ENCODE data around the gene DACT2.
"Not testable (repeated sequence)": the region's sequence is repeated elsewhere in the genome, so short reads cannot be mapped to it uniquely, and the experiment has no call there.

The DACT2 gene

GRCh38 chr6:168300975-168301647 is 18.5 kb downstream of the DACT2 start:
- no peak for DNase-seq

GRCh38 chr6:168299541-168300511 is 19.8 kb downstream of the DACT2 start:
- no peak for DNase-seq

GRCh38 chr6:168297643-168298042 is 21.9 kb downstream of the DACT2 start:
- DNase-seq, result no peak

- DNase-seq, result no peak
Observed at GRCh38 chr6:168294901-168295300, 24.7 kb downstream of the DACT2 start.

- DNase-seq, result no peak
Observed at GRCh38 chr6:168293636-168294530, 25.7 kb downstream of the DACT2 start.

- DNase-seq, result no peak
Observed at GRCh38 chr6:168292826-168293225, 26.8 kb downstream of the DACT2 start.

GRCh38 chr6:168291450-168291849 is 28.1 kb downstream of the DACT2 start:
- no peak for DNase-seq

GRCh38 chr6:168290095-168290494 is 29.5 kb downstream of the DACT2 start:
- no peak for DNase-seq

- no peak for DNase-seq
Observed at GRCh38 chr6:168289571-168289962, 30.0 kb downstream of the DACT2 start.

GRCh38 chr6:168288781-168289570 is 30.6 kb downstream of the DACT2 start:
- no peak for DNase-seq

GRCh38 chr6:168287460-168287859 is 32.1 kb downstream of the DACT2 start:
- DNase-seq, result not testable (repeated sequence)

- not testable (repeated sequence) for DNase-seq
Observed at GRCh38 chr6:168286771-168287446, 32.7 kb downstream of the DACT2 start.

GRCh38 chr6:168286116-168286515 is 33.5 kb downstream of the DACT2 start:
- no peak for DNase-seq

GRCh38 chr6:168285456-168285855 is 34.1 kb downstream of the DACT2 start:
- DNase-seq, result no peak

- DNase-seq, result no peak
Observed at GRCh38 chr6:168284187-168284586, 35.4 kb downstream of the DACT2 start.

GRCh38 chr6:168283686-168284025 is 35.9 kb downstream of the DACT2 start:
- DNase-seq, result no peak

GRCh38 chr6:168282985-168283685 is 36.4 kb downstream of the DACT2 start:
- DNase-seq, result no peak

GRCh38 chr6:168281826-168282225 is 37.8 kb downstream of the DACT2 start:
- no peak for DNase-seq

GRCh38 chr6:168281314-168281713 is 38.3 kb downstream of the DACT2 start:
- DNase-seq, result not testable (repeated sequence)

GRCh38 chr6:168280899-168281245 is 38.7 kb downstream of the DACT2 start:
- no peak for DNase-seq

All from activated effector memory CD4-positive, alpha-beta T cell treated with anti-CD3 and anti-CD28 coated beads, Interleukin-2, amount 50 U/mL, for 16 hours (primary cell).